CD4-positive, alpha-beta T cell treated with Interferon alpha-2 for 1 hour (primary cell): ENCODE results near the gene ARMC5.
A peak's percentile ranks its signal among the peaks of the same experiment; 100 is the strongest.

Source experiments
- DNase-seq, 2 donors: peaks; one replicate each; pipeline ENCODE4 v3.0.0-alpha.2; 2020 to 2022

ARMC5 gene

DNA sequence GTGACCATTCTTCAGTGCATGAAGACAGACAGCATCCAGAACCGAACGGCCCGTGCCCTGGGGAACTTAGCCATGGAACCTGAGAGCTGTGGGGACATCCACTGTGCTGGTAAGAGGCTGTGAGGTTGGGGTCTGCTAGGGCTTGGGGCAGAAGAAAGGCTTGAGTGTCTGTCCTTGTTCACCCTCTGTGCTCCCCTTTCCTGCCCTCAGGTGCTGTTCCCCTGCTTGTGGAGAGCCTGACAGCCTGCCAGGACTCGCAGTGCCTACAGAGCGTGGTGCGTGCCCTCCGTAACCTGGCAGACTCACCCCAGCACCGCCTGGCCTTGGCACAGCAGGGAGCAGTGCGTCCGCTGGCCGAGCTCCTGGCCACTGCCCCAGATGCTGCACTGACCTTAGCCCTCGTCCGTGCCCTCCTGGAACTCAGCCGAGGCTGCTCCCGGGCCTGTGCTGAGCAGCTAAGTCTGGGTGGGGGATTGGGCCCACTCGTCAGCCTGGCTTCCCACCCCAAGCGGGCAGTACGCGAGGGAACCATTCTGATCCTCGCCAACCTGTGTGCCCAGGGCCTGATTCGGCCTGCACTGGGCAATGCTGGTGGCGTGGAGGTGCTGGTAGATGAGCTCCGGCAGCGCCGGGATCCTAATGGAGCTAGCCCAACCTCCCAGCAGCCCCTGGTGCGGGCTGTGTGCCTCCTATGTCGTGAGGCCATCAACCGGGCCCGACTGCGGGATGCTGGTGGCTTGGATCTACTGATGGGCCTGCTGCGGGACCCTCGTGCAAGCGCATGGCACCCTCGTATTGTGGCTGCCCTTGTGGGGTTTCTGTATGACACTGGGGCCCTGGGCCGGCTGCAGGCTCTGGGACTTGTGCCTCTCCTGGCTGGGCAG is 2.9 kb downstream of the ARMC5 start:
- DNase-seq: no peak

DNA sequence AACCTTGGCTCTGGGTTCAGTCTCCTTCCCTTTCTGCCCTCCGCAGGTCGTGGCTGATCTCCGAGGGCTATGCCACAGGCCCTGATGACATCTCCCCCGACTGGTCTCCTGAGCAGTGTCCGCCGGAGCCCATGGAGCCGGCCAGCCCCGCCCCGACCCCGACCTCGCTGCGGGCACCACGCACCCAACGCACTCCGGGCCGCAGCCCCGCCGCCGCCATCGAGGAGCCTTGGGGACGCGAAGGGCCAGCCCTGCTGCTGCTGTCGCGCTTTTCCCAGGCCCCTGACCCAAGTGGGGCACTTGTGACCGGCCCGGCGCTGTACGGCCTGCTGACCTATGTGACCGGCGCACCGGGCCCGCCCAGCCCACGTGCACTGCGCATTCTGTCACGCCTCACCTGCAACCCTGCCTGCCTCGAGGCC is 5.1 kb downstream of the ARMC5 start:
- DNase-seq: no peak

DNA sequence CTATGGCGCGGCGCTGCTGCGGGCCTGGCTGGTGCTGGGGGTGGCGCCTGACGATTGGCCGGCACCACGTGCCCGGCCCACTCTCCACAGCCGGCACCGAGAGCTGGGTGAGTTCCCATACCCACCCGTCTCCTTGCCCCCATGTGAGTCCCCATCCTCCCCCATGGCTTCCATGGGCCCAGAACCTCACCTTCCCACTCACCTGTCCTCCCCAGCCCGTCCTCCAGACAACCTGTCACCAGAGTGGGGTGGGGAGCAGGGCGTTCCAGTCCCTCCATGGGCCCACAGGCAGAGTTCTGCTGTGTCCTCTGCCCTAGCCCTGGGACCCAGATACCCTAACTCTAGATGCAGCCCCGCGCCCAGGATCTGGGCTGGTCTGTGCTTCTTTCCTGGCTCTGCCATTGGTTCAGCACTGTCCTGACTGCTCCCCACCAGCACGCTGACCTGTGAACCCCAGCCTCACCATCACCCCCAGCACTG is 5.5 kb downstream of the ARMC5 start:
- DNase-seq: no peak

DNA sequence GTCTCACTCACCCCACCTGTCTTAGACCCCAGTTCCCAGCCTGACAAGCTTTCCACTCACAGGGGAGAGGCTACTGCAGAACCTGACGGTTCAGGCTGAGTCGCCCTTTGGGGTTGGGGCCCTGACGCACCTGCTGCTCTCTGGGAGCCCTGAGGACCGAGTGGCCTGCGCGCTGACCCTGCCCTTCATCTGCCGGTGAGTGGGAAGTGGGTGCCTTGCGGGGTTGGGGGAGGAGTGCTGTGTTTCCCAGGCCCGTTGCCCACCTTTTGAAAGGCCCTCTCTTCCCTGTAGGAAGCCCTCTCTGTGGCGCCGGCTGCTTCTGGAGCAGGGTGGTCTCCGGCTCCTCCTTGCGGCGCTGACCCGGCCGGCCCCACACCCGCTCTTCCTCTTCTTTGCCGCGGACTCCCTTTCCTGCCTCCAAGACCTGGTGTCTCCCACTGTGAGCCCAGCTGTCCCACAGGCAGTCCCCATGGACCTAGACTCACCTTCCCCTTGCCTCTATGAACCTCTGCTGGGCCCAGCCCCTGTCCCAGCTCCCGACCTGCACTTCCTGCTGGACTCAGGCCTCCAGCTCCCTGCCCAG is 6.6 kb downstream of the ARMC5 start:
- no peak for DNase-seq

DNA sequence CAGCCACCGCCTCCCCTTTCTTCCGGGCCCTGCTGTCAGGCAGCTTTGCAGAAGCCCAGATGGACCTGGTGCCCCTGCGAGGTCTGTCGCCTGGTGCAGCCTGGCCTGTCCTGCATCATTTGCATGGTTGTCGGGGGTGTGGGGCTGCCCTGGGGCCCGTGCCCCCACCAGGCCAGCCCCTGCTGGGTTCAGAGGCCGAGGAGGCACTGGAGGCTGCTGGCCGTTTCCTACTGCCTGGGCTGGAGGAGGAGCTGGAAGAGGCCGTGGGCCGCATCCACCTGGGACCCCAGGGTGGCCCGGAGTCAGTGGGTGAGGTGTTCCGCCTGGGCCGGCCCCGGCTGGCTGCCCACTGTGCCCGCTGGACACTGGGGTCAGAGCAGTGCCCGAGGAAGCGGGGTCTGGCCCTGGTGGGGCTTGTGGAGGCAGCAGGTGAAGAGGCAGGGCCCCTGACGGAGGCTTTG is 7.1 kb downstream of the ARMC5 start:
- DNase-seq: no peak

DNA sequence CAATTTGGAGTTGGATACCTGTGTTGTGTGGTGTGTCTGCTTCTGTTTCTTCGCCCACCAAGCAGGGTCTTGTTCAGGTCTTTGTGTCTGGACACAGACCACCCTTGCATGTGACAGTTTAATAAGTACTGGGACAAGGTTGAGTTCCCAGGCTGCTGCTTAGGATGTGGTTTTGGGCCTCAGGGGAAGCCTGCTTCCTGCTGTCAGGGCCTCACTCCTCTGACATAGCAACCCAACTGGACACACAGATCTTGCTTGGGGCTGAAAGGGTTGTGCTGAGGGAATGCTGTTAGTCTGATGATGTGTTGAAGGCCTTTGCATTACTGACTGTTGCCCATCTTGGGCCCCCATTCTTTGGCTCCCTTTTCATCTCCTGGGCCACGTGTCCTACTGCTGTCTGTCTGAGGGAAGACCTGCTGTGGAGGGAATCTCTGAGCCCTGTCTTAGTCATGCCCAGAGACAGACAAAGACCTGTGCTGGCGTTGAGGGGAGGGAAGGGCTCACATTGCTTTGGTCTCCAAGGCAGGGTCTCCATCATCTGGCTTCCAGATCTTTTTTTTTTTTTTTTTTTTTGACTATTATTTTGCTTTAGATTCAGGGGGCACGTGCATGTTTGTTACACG is 8.0 kb downstream of the ARMC5 start:
- no peak for DNase-seq

DNA sequence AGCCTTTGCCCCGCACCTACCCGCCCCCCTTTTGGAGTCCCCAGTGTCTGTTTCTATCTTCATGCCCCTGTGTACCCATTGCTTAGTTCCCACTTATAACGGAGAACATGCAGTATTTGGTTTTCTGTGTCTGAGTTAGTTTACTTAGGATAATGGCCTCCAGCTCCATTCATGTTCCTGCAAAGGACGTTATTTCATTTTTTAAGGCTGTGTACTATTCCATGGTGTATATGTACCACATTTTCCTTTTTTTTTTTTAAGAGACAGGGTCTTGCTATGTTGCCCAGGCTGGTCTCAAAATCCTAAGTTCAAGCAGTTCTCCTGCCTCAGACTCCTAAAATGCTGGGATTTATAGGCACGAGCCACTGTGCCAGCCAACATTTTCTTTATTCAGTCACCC is 8.6 kb downstream of the ARMC5 start:
- DNase-seq: no peak

DNA sequence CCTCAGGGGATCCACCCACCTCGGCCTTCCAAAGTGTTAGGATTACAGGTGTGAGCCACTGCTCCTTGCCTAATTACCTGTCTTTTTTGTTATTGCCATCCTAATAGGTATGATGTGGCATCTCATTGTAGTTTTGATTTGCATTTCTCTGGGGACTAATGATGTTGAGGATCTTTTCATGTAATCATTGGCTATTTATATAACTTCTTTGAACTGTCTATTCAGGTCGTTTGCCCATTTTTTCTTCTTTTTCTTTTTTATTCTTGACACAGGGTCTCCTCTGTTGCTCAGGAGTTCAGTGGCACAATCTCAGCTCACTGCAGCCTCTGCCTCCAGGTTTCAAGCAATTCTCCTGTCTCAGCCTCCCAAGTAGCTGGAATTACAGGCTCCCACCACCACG is 11.3 kb downstream of the ARMC5 start:
- no peak for DNase-seq

DNA sequence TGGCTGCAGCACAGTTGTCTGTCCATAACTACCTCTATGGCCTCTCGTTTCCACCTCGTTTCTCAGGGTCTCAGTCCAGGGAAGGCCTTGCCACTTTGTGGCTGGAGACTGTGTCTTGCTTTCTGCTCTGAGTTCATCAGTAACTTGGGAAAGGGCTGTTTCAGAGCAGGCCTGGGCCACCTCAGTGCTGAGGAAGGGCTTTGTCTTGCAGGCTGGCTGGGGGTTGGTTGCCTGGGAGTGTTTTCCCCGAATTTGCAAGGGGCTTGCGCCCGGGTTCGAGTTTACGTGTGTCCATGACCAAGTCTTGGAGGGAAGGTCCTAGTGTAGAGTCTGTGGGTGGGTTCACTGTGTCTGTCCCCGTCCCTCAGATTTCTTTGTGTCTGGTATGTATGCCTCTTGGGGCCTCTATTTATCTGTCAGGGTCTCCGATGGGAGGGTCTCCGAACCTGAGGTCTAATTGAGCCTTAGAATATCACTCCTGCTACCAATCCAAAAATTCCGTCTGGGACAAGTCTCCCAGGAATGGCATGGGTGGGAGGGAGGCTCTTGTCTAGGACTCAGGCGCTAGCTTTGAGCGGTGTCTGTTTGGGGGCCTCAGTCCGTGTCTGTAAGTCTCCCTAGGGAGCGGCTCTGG is 12.1 kb downstream of the ARMC5 start:
- no peak for DNase-seq

DNA sequence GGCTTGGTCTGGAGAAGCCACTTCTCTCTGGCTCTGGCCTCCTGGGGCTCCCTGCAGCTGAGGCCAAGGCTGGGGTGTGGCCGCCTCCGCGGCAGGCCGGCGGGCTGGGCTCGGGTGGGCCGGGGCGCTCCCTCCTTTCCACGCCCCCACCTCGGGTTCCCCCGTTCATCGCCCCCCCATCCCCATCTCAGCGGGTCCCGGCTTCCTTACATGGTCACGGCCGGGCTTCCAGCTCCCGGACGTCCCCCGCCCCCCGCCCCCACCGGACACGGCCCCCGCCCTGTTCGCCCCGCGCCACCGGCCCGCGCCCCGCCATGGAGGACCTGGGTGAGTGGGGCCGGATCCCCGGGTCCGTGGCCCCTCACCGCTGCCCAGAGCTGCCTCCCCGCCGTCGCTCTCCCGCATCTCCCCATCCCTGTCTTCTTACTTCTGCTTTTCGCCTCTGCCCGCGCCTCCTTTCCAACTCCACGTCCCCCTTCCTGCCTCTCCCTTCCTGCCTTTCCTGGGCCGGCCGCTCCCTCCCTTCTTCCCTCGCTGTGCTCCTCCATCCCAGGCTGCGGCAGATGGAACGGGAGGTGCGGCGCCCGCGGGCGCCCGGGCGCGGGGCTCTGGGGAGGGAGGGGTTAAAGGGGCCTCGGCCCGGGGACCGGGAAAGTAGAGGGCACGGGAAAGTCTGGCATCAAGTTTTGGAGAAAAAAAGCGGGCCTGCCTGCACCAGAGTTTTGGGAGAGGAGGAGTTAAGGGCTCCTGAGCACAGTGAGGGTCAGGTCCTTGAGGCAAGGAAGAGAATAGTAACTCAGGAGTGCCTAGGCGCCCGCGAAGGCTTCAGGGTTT is 12.8 kb downstream of the ARMC5 start, which contains the start of gene TGFB1I1:
TSS of gene TGFB1I1 (plus strand) at position 278 of the 834 bp plus-strand sequence. CDS start at position 315, 37 bp downstream.
- DNase-seq: no peak

DNA sequence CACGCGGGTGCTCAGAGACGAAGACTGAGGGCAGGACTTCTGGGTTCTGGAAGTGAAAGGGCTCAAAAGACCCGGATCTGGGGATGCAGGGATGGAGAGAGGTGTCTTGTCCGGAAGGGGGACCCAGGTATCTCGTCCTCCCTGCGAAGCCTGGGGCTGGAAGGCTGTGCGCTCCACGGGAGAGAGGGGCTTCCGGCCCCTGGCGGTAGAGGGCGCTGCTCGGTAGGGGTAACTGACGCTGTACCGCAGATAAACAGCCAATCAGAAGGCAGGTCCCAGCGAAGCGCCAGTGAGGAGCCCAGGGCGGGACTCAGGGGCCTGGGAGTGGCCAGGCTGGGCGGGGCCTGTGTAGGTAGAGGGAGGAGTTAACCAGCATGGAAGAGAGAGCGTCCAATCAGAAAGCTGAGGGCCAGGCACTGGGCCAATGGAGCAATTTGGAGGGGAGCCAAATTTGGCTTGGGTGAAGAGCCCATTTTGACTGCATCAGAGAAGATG is 13.5 kb downstream of the ARMC5 start:
- peak; percentile 47 to 63 for DNase-seq

DNA sequence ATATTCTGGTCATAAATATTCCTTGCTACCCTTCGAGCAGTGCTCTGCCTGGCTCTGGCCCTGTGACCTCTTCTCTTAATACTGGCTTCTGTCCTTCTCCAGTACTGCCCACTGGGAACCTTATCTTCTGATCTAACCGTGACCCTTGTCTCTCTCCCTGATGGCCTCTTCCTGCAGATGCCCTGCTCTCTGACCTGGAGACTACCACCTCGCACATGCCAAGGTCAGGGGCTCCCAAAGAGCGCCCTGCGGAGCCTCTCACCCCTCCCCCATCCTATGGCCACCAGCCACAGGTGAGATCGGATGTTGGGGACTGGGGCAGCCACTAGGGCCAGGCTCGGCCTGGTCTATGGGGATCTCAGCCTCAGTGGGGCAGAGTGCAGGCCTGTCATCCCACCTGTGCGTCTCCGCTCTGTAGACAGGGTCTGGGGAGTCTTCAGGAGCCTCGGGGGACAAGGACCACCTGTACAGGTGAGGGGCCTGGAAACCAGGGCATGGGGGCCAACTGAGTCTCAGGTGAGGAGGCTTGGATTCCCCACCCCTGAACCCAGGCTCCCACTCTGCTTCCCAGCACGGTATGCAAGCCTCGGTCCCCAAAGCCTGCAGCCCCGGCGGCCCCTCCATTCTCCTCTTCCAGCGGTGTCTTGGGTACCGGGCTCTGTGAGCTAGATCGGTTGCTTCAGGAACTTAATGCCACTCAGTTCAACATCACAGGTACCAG is 14.1 kb downstream of the ARMC5 start:
- no peak for DNase-seq

DNA sequence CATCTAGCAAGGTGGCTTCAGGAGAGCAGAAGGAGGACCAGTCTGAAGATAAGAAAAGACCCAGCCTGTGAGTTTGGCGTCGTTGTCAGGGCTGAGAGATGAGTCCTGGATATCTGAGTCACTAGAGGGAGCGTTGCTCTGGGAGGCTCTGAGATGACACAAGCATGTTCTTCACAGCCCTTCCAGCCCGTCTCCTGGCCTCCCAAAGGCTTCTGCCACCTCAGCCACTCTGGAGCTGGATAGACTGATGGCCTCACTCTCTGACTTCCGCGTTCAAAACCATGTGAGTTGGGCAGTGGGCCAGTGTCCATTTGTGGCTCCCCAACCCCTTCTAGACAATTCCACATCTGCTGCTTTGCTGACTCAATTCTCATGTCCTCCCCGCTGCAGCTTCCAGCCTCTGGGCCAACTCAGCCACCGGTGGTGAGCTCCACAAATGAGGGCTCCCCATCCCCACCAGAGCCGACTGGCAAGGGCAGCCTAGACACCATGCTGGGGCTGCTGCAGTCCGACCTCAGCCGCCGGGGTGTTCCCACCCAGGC is 14.9 kb downstream of the ARMC5 start:
- DNase-seq: no peak

DNA sequence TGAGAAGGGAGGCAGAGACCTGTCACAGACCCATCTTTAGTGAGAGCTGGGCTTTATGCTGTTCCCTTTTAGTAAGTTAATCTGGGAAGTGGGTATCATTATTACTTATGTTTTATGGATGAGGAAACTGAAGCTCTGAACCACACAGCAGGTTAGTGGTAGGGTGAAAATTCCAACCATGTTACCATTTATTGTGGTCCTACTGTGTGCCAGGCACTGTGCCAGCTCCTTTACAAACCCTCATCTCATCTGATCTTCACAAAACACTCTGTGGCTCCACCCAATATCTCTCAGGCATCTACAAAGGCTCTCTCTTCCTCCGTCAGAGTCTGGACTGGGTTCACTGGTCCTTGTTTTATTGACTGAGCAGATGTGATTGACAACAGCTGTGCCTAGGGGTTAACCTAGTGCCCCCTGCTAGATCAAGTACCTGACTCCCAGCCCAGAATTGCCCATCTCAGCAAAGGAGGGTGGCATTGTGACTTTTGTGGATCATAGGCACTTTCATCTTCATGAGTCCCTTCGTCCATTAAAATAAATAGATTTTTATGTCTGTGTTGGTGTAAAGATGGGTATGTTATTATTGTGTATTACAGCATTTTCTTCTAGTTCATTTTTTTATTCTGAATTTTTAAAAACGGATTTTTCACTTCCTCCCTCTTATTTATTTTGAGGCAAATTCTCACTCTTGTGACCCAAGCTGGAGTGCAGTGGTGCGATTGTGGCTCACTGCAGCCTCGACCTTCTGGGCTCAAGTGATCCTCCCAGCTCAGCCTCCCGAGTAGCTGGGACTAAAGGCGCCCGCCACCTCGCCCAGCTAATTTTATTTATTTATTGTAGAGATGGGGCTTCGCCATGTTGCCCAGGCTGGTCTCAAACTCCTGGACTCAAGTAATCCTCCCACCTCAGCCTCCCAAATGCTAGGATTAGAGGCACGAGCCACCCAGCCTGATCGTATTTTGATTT is 15.8 kb downstream of the ARMC5 start:
- DNase-seq: no peak

DNA sequence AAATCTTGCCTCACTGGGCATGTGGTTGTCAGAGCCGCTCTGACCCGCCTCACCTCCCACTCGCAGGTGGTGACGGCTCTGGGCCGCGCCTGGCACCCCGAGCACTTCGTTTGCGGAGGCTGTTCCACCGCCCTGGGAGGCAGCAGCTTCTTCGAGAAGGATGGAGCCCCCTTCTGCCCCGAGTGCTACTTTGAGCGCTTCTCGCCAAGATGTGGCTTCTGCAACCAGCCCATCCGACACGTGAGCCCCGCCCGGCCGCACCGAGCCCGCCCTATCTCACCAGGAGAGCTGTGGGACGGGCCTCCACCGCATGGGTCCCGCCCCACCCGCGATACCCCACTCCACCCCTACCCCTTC is 16.6 kb downstream of the ARMC5 start:
- peak in 1 of 2 donors; percentile 33 for DNase-seq

DNA sequence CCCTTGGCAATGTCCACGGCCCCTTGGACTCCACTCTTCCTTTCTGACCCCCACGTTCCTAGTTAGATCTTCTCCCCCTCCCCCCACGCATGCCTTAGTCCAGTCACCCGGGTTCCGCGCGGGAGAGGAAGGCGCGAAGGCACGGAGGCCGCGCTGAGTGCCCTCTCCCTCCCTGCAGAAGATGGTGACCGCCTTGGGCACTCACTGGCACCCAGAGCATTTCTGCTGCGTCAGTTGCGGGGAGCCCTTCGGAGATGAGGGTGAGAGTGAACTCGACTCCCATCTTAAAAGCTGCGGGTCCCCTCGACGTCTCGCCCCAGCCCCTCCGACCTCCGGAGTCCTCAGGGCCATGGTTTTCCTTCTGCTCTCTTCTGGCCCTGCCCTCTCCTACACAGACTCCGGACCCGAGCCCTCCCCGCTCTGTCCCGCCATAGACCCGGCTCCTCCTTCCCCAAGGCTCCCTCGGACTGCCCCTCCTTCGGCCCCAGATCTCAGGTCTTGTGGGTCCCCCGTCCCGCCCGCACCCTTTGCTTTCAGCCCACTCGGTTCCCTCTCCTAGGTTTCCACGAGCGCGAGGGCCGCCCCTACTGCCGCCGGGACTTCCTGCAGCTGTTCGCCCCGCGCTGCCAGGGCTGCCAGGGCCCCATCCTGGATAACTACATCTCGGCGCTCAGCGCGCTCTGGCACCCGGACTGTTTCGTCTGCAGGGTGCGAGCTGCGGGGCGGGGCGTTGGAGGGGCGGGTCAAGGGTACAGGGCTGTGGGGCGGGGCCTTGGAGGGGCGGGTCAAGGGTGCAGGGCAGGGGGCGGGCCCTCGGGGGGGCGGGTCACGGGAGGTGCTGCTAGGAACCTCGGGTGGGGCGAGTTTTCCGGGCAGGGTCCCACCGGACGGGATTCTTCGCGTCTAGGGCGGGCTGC is 17.3 kb downstream of the ARMC5 start:
- DNase-seq: peak; percentile 87 to 92

DNA sequence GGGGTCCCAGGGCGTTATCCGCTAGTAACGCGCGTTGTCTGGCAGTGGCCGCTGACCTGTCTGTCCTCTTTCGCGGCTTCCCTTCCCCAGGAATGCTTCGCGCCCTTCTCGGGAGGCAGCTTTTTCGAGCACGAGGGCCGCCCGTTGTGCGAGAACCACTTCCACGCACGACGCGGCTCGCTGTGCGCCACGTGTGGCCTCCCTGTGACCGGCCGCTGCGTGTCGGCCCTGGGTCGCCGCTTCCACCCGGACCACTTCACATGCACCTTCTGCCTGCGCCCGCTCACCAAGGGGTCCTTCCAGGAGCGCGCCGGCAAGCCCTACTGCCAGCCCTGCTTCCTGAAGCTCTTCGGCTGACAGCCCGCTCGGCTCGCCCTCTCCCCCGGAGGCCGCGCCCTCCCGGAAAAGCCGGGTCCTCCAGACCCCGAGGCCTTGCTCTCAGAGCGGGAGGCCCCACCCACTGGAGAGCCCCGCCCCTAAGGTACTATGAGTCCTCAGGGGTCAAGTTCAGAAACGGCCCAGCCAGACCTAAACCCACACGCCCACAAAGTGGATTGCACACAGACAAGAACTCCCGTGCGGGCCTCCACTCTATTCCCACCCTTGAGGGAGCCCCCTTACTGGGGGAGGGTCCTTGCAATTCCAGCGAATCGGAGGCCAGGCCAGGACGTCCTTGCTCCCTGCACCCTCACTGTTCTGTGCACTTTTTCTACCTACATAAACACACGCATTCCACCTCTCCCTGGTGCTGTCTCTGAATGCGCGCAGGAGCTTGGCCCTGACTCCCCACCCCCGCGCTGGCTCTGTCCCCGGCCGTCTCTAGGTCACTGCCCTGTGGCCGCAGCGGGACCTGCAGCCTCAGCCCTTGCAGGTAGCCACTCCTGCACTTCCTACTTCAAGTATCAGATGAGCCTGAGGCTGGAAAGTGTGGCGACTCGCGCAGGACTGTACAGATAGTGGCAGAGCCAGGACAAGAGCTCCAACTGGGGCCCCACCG is 18.2 kb downstream of the ARMC5 start:
- DNase-seq: peak; percentile 22 to 49
